ENCODE measurements around the gene TRIM3. TPM values are rescaled to one million over a fixed set of nuclear protein-coding genes. Genes with fewer than 3 reads are reported as not detected.

The TRIM3 gene
- polyA plus RNA-seq, 1 donor from 2014 or later: 81.7 TPM

GRCh38 chr11:6400431-6401345 lies 73.1 kb downstream of the TRIM3 start:
- H3K9ac ChIP-seq (ENCODE audit: low read length): no peak overlapping the region
- H3F3A ChIP-seq (ENCODE audit: insufficient read depth, low read length, poor library complexity, severe bottlenecking): no peaks in the 10 kb centered on the region
- H3K9me3 ChIP-seq (ENCODE audit: low read length): no peaks in the 10 kb centered on the region
- H3K36me3 ChIP-seq (ENCODE audit: insufficient read depth, low read length): no peaks in the 10 kb centered on the region
- peaks cover 29% of the 10 kb centered on the region for H3K79me2 ChIP-seq (replicated peaks; ENCODE audit: insufficient read depth, low read length)
- H3K27me3 ChIP-seq (ENCODE audit: insufficient read depth, low read depth, low read length): no peaks in the 10 kb centered on the region
- no peak overlapping the region for H3K4me3 ChIP-seq (ENCODE audit: low read length)
- H2AFZ ChIP-seq (ENCODE audit: low read depth, low read length): no peak overlapping the region
- H3K27ac ChIP-seq (ENCODE audit: low read length): no peak overlapping the region
- TF ChIP-seq POLR2AphosphoS5 (IDR thresholded peaks at IDR 0.05) (no peak), MXI1 (conservative IDR thresholded peaks at IDR 0.05; ENCODE audit: poor library complexity, severe bottlenecking) (no peak), EZH2 (IDR thresholded peaks at IDR 0.05; ENCODE audit: borderline replicate concordance, insufficient read depth, low read length, poor library complexity, severe bottlenecking) (no peak), TAF1 (IDR thresholded peaks at IDR 0.05; ENCODE audit: low read depth) (no peak), RAD21 (conservative IDR thresholded peaks at IDR 0.05) (no peak), REST (IDR thresholded peaks at IDR 0.05; ENCODE audit: borderline replicate concordance) (no peak), SMC3 (conservative IDR thresholded peaks at IDR 0.05; ENCODE audit: poor library complexity) (no peak)
- TF ChIP-seq, protein P1, sequence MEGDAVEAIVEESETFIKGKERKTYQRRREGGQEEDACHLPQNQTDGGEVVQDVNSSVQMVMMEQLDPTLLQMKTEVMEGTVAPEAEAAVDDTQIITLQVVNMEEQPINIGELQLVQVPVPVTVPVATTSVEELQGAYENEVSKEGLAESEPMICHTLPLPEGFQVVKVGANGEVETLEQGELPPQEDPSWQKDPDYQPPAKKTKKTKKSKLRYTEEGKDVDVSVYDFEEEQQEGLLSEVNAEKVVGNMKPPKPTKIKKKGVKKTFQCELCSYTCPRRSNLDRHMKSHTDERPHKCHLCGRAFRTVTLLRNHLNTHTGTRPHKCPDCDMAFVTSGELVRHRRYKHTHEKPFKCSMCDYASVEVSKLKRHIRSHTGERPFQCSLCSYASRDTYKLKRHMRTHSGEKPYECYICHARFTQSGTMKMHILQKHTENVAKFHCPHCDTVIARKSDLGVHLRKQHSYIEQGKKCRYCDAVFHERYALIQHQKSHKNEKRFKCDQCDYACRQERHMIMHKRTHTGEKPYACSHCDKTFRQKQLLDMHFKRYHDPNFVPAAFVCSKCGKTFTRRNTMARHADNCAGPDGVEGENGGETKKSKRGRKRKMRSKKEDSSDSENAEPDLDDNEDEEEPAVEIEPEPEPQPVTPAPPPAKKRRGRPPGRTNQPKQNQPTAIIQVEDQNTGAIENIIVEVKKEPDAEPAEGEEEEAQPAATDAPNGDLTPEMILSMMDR (IDR thresholded peaks at IDR 0.05; ENCODE audit: poor library complexity, severe bottlenecking): no peak
- H3K9me2 ChIP-seq (ENCODE audit: insufficient read depth, low read length): no peaks in the 10 kb centered on the region
- no peak overlapping the region for H3K4me2 ChIP-seq (ENCODE audit: low read length)
- H4K20me1 ChIP-seq (ENCODE audit: insufficient read depth): no peaks in the 10 kb centered on the region

Other genes starting within 250 kb of the TRIM3 start
- gene FHIP1B, start 239.3 kb downstream of the TRIM3 start, polyA plus RNA-seq: 36.0 and 72.3 TPM in 2 replicates
- gene CNGA4, start 234.9 kb downstream of the TRIM3 start, polyA plus RNA-seq: not detected in 2 replicates
- gene CCKBR, start 214.1 kb downstream of the TRIM3 start, polyA plus RNA-seq: 3.9 and 8.6 TPM in 2 replicates
- not detected in 2 replicates for gene CAVIN3, start 153.4 kb downstream of the TRIM3 start, polyA plus RNA-seq
- 30.0 and 37.4 TPM in 2 replicates for gene SMPD1, start 83.5 kb downstream of the TRIM3 start, polyA plus RNA-seq
- 283 and 323 TPM in 2 replicates for gene APBB1, start 54.8 kb downstream of the TRIM3 start, polyA plus RNA-seq
- 11.1 and 17.3 TPM in 2 replicates for gene HPX, start 33.0 kb downstream of the TRIM3 start, polyA plus RNA-seq
- gene ARFIP2, start 7.4 kb upstream of the TRIM3 start, polyA plus RNA-seq: 83.7 and 89.9 TPM in 2 replicates
- gene TIMM10B, start 7.6 kb upstream of the TRIM3 start, polyA plus RNA-seq: 21.8 and 24.9 TPM in 2 replicates
- gene DNHD1, start 23.3 kb upstream of the TRIM3 start, polyA plus RNA-seq: 5.1 and 5.2 TPM in 2 replicates
- gene RRP8, start 129.7 kb upstream of the TRIM3 start, polyA plus RNA-seq: 23.4 and 26.4 TPM in 2 replicates
- gene ILK, start 129.8 kb upstream of the TRIM3 start, polyA plus RNA-seq: 68.8 and 81.3 TPM in 2 replicates
- 30.9 and 39.7 TPM in 2 replicates for gene TAF10, start 138.3 kb upstream of the TRIM3 start, polyA plus RNA-seq
- gene TPP1, start 145.5 kb upstream of the TRIM3 start, polyA plus RNA-seq: 3.8 and 5.3 TPM in 2 replicates
- 30.1 and 42.4 TPM in 2 replicates for gene DCHS1, start 181.9 kb upstream of the TRIM3 start, polyA plus RNA-seq
- 23.0 and 28.3 TPM in 2 replicates for gene MRPL17, start 209.4 kb upstream of the TRIM3 start, polyA plus RNA-seq